HUDEP-2 (cell line): ENCODE results near the gene GYPB.
"Not testable (repeated sequence)": the region's sequence is repeated elsewhere in the genome, so short reads cannot be mapped to it uniquely, and the experiment has no call there.

Experiments
- DNase-seq, 76 experiments: peaks; one replicate each; lab custom pipeline; 2025; ENCODE audit not compliant: unreplicated experiment in 76 of 76; lab: John Stamatoyannopoulos, UW

The GYPB gene

GRCh38 chr4:144019277-144019676 lies at the start of gene GYPB:
Gene GYPB, minus strand, starts transcription at chr4:144019380. Its CDS starts 93 bp downstream, at chr4:144019287.
- DNase-seq = peak in 72 of 76 experiments; percentile 17 to 89 (median 60)

DNA sequence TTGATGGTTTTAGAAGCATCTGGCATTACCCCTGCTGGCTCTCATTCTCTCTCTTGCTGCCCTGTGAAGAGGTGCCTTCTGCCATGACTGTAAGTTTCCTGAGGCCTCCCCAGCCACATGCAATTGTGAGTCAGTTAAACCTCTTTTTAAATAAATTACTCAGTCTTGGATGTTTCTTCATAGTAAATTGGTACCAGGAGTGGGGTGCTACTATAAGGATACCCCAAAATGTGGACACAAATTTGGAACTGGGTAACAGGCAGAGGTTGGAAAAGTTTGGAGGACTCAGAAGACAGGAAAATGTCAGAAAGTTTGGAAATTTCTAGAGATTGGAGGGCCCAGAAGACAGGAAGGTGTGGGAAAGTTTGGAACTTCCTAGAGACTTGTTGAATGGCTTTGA lies 42.4 kb upstream of the GYPB start:
- not testable (repeated sequence) for DNase-seq

- DNase-seq = not testable (repeated sequence)
Measured at GRCh38 chr4:144060234-144060859, 41.2 kb upstream of the GYPB start.

GRCh38 chr4:144056800-144057199 lies 37.6 kb upstream of the GYPB start:
- DNase-seq = no peak

DNA sequence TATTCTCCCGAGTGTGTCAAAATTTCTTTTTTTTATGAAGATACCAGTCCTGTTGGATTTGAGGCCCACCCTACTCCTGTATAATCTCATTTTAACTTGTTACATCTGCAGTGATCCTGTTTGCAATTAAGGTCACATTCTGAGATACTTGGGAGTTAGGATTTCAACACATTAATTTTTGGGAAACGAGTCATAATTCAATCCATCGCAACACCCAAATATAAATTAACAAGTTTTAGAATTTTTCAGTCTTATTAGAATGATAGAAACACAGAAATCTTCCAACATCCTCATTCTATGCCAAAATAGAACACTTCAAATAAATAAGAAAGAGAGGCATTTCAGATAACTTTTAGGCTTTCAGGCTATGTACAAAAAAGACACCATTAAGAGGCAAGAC lies 36.2 kb upstream of the GYPB start:
- not testable (repeated sequence) for DNase-seq

GRCh38 chr4:144051494-144051893 lies 32.3 kb upstream of the GYPB start:
- DNase-seq = not testable (repeated sequence)

GRCh38 chr4:144050631-144051030 lies 31.5 kb upstream of the GYPB start:
- DNase-seq = not testable (repeated sequence)

- not testable (repeated sequence) for DNase-seq
Measured at GRCh38 chr4:144049495-144050424, 30.6 kb upstream of the GYPB start.

- not testable (repeated sequence) for DNase-seq
Measured at GRCh38 chr4:144044936-144045335, 25.8 kb upstream of the GYPB start.

DNA sequence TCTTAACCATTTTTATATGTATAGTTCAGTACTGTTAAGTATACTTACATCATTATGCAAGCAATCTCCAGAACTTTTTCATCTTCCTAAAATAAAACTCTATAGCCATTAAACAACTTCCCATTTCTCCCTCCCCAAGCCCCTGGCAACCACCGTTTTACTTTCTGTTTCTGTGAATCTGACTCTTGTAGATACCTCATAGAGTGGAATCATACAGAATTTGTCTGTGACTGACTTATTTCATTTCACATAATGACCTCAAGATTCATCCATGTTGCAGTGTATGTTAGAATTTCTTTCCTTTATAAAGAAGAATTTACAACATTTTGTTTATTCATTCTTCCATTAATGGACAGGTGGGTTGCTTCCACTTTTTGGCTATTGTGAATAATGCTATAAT lies 13.4 kb upstream of the GYPB start:
- not testable (repeated sequence) for DNase-seq

DNA sequence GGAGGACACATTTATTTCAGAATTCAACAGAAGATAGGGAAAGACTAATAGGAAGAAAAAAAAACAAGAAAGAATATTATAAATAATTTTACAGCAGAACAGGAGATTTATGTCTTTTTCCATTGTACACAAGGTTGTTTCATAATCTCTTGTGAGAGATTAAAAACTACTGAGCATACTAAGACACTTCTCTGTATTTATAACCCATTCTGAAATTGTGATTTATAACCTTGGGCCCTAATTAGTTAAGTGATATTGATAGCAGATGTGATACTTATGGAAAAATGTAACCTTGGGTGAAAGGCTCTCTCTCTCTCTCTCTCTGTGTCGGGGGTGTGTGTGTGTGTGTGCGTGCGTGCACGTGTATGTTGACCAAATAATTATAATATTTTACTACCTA lies 12.7 kb upstream of the GYPB start:
- DNase-seq = not testable (repeated sequence)

DNA sequence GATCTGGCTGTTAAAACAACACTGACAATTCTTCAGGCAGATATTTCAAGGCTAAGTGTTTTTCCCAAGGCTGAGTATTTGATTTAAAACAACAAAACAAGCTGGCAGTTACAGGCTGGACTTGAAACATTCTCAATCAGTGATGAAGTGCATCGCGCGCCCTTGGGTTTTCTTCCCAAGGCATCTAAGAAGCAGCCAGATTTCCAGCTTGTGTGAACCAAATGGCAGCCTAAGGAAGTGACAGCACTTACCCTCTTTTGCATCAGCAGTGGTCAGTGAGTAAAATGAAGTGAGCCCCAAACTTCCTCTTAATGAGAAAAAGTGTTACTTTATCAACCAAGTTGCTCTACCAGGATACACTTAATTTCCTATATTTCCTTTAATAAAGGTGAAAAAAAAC lies 12.2 kb upstream of the GYPB start:
- DNase-seq = not testable (repeated sequence)

- DNase-seq = not testable (repeated sequence)
Measured at GRCh38 chr4:144030708-144031107, 11.5 kb upstream of the GYPB start.

- not testable (repeated sequence) for DNase-seq
Measured at GRCh38 chr4:144026682-144027081, 7.5 kb upstream of the GYPB start.

DNA sequence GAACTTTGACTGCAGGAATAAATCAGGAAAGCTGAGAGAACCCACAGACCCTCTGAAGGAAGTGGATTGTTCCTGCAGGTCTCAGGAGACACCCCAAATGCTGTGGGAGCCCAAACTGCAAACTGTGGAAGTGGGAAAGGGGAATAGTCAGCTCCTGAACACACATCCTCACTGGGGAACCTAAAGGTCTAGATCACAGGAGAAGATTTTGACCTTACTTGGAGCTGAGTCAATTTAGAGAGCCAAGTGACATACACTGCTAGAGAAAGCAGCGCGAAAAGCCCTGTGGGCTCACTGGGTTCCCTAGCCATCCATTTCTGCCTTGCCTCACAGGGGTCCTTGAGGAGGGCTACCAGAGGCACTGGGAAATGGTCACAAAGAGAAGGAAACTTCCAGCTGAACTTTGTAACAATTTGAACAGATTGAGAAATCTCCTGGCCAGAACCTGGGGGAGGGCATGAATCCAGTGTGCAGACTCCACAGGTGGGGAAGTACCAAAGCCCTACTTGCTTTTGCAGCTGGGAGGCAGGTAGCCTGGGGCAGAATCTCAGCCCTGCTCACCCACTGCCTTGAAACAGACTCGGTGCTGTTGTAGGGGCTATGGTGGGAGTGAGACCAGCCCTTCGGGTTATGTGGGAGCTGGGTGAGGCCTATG lies 5.3 kb upstream of the GYPB start:
- DNase-seq = not testable (repeated sequence)

DNA sequence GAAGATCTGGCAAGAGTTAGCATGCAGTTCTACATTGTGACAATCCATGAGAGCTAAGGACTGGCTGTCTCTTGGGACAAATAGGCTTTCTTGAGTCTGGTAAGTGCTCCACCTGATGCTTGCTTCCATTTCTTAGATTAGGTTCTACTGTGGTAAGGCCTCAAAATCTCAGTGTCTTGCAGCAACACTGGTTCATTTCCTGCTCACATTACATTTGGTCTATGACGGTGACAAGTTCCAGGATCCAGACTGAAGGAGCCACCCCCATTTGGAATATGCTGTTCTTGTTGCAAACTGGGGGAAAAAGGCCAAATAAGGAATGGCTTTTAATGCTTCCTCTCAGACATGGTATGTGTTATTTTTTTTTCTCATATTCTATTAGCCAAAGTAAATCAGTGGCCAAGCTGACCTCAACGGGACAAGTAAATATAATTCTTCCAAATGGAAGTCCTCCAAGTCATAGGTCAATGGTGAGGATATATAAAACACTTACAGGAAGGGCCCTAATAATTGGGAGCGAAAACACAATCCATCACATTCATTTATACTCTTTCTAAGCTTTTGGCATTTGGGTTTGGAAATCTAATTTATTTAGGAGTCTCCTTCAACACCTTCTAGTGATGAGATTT lies 3.7 kb upstream of the GYPB start:
- DNase-seq = not testable (repeated sequence)

- DNase-seq = peak in 27 of 76 experiments; percentile 0 to 62 (median 25)
Measured at GRCh38 chr4:144021336-144021990, 2.3 kb upstream of the GYPB start.

- peak in 57 of 76 experiments; percentile 0 to 78 (median 44) for DNase-seq
Measured at GRCh38 chr4:144018223-144019000, 768 bp downstream of the GYPB start.

GRCh38 chr4:144017271-144017670 lies 1.9 kb downstream of the GYPB start:
- peak in 16 of 76 experiments; percentile 1 to 64 (median 25) for DNase-seq
